Cortex of kidney (tissue), 1 donor: Measurements from ENCODE around the gene NECAB3.
"Not testable (repeated sequence)": the region's sequence is repeated elsewhere in the genome, so short reads cannot be mapped to it uniquely, and the experiment has no call there.

Source experiments
- DNase-seq: peaks from one replicate; lab custom pipeline; 2025; lab: John Stamatoyannopoulos, UW

NECAB3 gene, protein sequence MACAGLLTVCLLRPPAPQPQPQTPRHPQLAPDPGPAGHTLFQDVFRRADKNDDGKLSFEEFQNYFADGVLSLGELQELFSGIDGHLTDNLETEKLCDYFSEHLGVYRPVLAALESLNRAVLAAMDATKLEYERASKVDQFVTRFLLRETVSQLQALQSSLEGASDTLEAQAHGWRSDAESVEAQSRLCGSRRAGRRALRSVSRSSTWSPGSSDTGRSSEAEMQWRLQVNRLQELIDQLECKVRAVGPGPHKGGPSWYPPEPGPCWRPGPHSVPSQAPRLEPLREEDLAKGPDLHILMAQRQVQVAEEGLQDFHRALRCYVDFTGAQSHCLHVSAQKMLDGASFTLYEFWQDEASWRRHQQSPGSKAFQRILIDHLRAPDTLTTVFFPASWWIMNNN

DNA sequence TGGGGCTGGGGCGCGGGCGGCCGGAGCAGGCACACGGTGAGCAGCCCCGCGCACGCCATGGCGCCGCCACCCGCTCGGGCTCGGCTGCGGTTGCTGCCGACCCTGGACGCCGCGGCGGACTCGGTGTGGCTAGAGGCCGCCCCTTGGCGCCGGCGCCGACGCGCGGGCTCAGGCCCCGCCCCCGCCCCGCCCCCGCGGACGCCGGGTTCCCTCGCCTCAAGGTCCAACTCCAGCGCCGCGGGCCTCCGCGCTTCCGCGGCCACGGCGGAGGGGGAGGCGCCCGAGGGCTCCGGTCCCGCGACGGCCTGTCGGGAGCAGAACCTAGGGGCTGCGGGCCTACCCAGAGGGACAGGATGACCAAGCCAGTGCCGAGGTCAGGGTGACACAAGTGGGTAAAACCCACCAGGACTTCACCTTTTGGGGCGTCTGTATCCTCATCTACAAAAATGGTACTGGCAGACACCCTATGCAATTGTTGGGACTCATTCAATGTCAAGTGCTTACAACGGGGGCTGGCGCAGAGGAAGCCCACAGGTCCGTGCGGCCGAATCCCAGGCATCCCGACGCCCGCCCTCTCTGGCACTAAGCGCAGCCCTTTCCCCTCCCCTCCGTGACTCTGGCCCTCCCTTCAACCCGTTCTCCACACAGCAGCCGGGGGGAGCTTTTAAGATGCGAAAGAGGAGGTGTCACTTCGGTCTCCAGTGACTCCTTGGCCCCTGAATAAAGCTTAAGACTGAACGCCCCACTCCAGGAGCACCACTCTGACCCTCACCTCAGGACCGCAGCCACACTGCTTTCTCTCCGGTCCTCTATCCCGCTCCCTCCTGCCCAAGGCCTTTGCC lies at the start of gene NECAB3:
TSS of gene NECAB3 (minus strand) at position 135 of the 842 bp plus-strand sequence. CDS start at position 59, 76 bp downstream.
- DNase-seq = no peak

DNA sequence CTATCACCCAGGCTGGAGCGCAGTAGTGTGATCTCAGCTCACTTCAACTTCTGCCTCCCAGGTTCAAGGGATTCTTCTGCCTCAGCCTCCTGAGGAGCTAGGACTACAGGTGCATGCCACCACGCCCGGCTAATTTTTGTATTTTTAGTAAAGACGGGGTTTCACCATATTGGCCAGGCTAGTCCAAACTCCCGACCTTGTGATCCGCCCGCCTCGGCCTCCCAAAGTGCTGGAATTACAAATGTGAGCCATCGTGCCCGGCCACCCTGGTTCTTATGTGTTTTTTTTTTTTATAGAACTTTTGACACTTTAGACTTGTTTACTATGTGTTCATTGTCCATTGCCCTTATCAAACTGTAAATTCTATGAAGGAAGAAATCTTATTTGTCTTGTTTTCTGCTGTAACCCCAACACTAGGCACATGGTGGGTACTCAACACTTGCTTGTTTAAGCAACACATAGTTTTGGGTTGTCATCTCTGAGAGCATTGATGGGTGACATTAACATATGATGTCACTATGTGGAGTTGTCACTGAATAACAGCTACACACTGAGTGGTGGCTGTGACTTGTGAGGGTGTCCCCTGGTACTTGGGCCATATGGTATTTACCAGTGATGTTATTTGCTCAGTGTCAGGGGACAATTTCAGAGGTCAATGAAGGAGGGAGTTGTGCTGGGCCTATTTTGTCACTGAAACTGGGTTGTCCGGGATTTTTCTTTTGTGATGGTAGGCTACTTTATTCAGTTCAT lies 47.3 kb upstream of the NECAB3 start:
- no peak for DNase-seq

DNA sequence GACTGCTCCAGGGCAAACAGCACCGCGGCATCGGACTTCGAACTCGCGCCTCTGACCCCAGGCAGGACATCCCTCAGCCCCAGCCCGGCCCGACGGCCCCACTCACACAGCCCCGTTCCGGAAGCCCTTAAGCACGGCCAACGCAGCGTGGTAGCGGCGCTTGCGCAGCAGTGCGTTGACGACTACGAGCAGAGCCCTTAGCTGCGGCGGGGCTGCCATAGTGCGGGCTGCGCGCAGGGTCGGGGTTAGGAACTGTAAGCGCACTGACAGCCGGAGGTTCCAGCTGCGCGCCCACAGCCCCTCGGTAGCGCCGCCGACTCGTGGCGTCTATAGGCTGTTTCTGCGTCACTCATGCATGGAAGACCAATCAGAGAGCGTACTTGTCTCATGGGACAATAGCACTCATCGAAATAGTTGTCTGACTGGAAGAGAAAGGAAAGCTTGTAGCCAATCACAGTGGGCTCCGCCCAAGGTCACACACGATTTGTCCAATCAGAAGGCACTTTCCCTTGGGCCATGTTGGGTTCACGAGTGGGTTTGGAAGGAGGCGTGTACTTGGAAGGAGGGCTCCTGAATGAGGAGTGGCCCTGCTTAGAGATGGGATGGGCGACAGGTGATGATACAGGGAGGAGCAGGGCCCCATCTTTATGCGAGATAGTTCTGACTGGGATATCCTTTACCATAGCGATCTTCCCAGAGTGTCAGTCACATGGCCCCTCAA lies 45.9 kb upstream of the NECAB3 start, which contains the start of gene PXMP4:
TSS of gene PXMP4 (minus strand) at position 322 of the 721 bp plus-strand sequence. CDS start at position 219, 103 bp downstream.
- no peak for DNase-seq

DNA sequence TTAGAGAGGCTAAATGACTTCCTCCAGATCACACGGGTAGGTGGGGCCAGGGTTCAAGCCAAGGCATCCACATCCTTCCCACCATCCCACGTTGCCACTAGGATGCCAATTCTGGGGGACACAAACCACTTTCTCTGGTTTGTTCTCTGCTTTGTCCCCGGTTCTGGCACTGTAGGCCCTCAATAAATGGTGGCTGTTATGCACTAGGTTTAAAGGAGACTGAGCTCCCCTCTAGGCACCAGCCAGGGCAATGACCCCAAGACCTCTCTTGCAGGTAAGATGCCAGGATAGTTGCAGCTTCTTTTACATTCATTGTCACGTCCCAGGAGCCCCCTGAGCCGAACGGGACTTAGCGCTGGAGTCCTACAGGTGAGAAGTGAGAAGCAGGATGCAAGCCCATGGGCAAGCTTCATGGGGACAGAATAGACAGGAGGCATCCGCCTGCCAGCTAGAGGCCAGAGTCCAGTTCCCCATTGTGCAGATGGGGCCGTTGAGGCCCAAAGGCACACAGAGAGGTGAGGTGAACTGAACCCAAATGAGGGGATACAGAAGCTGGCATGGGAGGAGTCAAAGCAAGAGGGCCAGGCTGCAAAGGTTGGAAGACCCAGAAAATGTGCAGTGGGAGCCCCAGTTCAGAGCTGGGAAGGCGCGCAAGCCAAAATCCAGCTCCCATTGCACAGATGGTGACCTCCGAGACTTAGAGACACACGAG lies 45.2 kb upstream of the NECAB3 start:
- no peak for DNase-seq

- no peak for DNase-seq
Observed at GRCh38 chr20:33716498-33716897, 42.3 kb upstream of the NECAB3 start.

- DNase-seq = no peak
Observed at GRCh38 chr20:33713865-33714367, 39.7 kb upstream of the NECAB3 start.

DNA sequence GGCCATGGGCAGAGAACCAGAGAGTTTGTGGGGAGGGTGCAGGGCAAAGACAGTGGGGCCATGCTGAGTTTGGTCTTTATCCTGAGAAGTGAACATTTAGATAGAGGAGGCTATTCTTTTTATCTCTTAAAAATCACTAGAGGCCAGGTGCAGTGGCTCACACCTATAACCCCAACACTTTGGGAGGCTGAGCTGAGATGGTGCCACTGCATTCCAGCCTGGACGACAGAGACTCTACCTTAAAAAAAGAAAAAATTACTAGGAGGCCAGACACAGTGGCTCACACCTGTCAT lies 37.2 kb upstream of the NECAB3 start:
- no peak for DNase-seq

DNA sequence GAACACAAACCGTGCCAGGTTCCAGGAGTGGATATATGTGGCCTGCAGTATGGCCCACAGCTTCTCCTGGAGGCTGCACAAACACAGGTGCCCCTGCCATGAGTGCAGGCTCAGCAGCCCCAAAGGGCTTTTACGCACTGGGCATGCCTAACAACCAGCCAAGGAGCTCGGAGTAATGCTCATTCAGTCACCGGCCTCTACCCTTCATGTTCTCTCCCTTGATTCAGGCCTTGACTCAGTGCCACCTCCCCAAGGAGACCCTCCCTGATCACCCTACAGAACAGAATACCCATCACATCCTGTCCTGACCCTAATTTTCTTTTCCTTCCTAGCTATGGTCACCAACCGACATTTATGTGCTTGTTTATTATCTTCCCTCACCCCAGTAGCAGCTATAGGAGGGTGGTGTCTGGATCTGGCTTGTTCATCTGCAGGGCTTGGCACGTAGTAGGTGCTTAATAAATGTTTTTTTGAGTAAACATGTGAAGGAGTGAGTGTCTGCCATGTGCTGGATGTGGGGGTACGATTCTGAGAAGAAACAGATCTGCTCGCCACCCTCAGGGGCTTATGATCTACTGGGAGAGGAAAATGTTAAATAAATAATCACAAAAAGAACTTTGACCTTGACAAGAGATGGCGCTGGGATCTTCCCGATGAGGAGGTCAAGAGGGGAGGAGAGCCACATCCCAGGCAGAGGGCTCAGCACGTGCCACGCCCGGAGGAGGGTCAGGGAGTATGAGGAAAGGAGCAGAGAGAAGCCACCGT lies 36.6 kb upstream of the NECAB3 start:
- no peak for DNase-seq

DNA sequence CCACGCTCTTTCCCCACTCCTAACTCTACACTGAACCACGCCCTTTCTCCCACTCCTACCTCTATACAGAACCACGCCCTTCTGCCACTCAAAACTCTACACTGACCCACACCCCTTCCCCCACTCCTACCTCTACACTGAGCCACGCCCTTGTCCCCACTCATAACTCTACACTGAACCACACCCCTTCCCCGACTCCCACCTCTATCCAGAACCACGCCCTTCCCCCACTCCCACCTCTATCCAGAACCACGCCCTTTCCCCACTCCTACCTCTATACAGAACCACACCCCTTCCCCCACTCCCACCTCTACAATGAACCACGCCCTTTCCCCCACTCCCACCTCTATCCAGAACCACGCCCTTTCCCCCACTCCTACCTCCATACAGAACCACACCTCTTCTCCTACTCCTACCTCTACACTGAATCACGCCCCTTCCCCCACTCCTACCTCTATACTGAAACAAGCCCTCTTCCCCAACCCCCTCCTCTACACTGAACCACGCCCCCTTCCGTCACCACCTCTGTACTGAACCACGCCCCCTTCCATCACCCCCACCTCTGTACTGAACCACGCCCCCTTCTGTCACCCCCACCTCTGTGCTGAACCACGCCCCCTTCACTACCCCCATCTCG lies 35.8 kb upstream of the NECAB3 start:
- no peak for DNase-seq

GRCh38 chr20:33709398-33709797 lies 35.2 kb upstream of the NECAB3 start:
- DNase-seq = no peak

DNA sequence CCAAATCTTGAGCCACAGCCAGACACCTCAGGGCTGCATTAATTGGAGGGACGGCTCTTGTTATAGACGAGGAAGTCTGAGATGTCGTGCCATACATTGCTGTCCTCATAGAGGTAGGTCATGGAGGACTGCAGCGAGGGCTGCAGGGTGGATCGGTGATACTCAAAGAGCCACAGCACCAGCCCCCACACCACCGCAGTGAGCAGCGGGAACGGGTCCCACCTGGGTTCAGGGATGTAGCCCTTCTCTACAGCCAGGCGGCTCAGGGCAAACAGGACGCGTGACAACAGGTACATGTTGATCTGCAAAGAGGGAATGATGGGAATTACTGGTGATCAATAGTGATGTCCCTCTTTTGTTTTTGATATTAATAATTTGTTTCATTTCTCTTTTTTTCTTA lies 33.4 kb upstream of the NECAB3 start:
- DNase-seq = no peak

GRCh38 chr20:33704197-33704924 lies 30.1 kb upstream of the NECAB3 start:
- no peak for DNase-seq

DNA sequence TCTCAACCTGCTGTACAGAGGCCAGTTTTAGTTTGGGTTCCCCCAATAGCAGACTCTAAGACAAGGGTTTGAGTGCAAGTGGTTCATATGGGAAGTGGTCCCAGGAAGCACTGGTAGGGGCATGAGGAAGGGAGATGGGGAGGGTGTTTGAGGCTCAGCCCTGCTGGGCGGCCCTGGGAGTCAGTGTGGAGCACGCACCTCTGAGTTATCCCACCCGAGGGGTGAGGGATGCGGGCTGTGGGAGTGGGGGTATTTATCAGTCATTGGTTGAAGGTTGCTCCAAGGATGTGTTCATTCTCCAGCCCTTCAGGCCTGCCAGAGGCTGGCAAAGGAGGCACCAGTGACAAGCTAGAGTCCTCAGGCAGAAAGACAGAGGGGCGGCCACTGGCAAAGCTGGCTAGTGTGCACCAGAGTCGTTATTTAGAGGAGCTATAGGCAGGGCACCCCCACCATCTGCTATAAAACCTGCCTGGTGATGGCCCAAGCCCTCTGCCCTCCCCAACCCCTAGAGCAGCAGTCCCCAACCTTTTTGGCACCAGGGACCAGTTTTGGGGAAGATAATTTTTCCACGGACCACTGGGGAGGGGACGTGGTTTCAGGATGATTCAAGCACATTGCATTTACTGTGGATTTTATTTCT lies 29.4 kb upstream of the NECAB3 start:
- DNase-seq = no peak

GRCh38 chr20:33702861-33703260 lies 28.6 kb upstream of the NECAB3 start:
- DNase-seq = no peak

GRCh38 chr20:33701629-33702450 lies 27.6 kb upstream of the NECAB3 start:
- no peak for DNase-seq

GRCh38 chr20:33700696-33701441 lies 26.6 kb upstream of the NECAB3 start:
- not testable (repeated sequence) for DNase-seq

- not testable (repeated sequence) for DNase-seq
Observed at GRCh38 chr20:33698966-33699365, 24.7 kb upstream of the NECAB3 start.
